HepG2 (cell line): ENCODE measurements around the gene DAAM1. TPM values are rescaled to one million over a fixed set of nuclear protein-coding genes. Genes with fewer than 3 reads are reported as not detected.
A peak's percentile ranks its signal among the peaks of the same experiment; 100 is the strongest.

Source experiments
- AGO2 ChIP-seq: fragments of 200-400 bp; formaldehyde crosslinking; optimal IDR thresholded peaks from 2 replicates; pipeline ENCODE3; 2017; ENCODE audit warnings: mild to moderate bottlenecking, low read depth, low read length, moderate library complexity
- ATF1 ChIP-seq: IDR thresholded peaks from 2 replicates; pipeline ENCODE4 v1.6.1; 2016; ENCODE audit warnings: mild to moderate bottlenecking, control low read depth
- CAMTA2 ChIP-seq: sonication (generic); formaldehyde crosslinking; IDR thresholded peaks from 2 replicates; pipeline ENCODE4 v1.4.0; 2020; ENCODE audit warnings: mild to moderate bottlenecking, missing genetic modification reagents, borderline replicate concordance
- DR1 ChIP-seq: sonication (generic); formaldehyde crosslinking; IDR thresholded peaks from 2 replicates; pipeline ENCODE4 v1.8.0; 2021; ENCODE audit warnings: mild to moderate bottlenecking, missing genetic modification reagents, inconsistent platforms
- FOXO4 ChIP-seq: sonication (generic); formaldehyde crosslinking; conservative IDR thresholded peaks from 2 replicates; pipeline ENCODE4 v1.8.1; 2023; ENCODE audit warnings: missing genetic modification reagents
- HNRNPLL ChIP-seq: fragments of 200-400 bp; formaldehyde crosslinking; IDR thresholded peaks from 2 replicates; pipeline ENCODE4 v1.6.1; 2017; ENCODE audit warnings: mild to moderate bottlenecking, low read depth, low read length; ENCODE audit not compliant: poor library complexity, severe bottlenecking
- JDP2 ChIP-seq: sonication (generic); formaldehyde crosslinking; IDR thresholded peaks from 2 replicates; pipeline ENCODE4 v1.8.1; 2022; ENCODE audit warnings: missing genetic modification reagents, borderline replicate concordance
- MAF1 ChIP-seq: sonication (generic); formaldehyde crosslinking; IDR thresholded peaks from 2 replicates; pipeline ENCODE4 v1.5.0; 2020; ENCODE audit warnings: missing genetic modification reagents, borderline replicate concordance
- MYC ChIP-seq: sonication (generic); formaldehyde crosslinking; IDR thresholded peaks from 2 replicates; pipeline ENCODE4 v1.9.0; 2021; ENCODE audit warnings: missing genetic modification reagents, borderline replicate concordance
- PRMT3 ChIP-seq: sonication (generic); formaldehyde crosslinking; IDR thresholded peaks from 2 replicates; pipeline ENCODE4 v1.8.1; 2022; ENCODE audit warnings: low read depth, mild to moderate bottlenecking, moderate library complexity, missing genetic modification reagents, borderline replicate concordance
- RAD21 ChIP-seq: fragments of 450-650 bp; formaldehyde crosslinking; IDR thresholded peaks from 2 replicates; pipeline ENCODE4 v1.5.0; 2020; ENCODE audit warnings: mild to moderate bottlenecking
- STAG1 ChIP-seq: sonication (generic); formaldehyde crosslinking; IDR thresholded peaks from 2 replicates; pipeline ENCODE4 v1.4.0; 2020; ENCODE audit warnings: missing genetic modification reagents
- TCF7 ChIP-seq: sonication (generic); IDR thresholded peaks from 2 replicates; pipeline ENCODE4 v1.6.1; 2016; ENCODE audit warnings: antibody characterized with exemption, low read depth
- ZBTB37 ChIP-seq: sonication (generic); formaldehyde crosslinking; IDR thresholded peaks from 2 replicates; pipeline ENCODE4 v1.4.0; 2020; ENCODE audit warnings: mild to moderate bottlenecking, missing genetic modification reagents
- ZKSCAN5 ChIP-seq: sonication (generic); formaldehyde crosslinking; IDR thresholded peaks from 2 replicates; pipeline ENCODE4 v1.5.1; 2020; ENCODE audit warnings: mild to moderate bottlenecking, missing genetic modification reagents
- ZNF331 ChIP-seq: sonication (generic); formaldehyde crosslinking; IDR thresholded peaks from 2 replicates; pipeline ENCODE4 v1.4.0; 2020; ENCODE audit warnings: missing genetic modification reagents
- ZNF33A ChIP-seq: sonication (generic); formaldehyde crosslinking; IDR thresholded peaks from 2 replicates; pipeline ENCODE4 v1.5.1; 2020; ENCODE audit warnings: missing genetic modification reagents, mild to moderate bottlenecking, moderate library complexity, borderline replicate concordance
- ZNF431 ChIP-seq: sonication (generic); formaldehyde crosslinking; IDR thresholded peaks from 2 replicates; pipeline ENCODE4 v1.9.0; 2022; ENCODE audit warnings: missing genetic modification reagents, low read depth, mild to moderate bottlenecking, borderline replicate concordance
- ZNF878 ChIP-seq: sonication (generic); formaldehyde crosslinking; IDR thresholded peaks from 2 replicates; pipeline ENCODE4 v1.8.1; 2023; ENCODE audit warnings: mild to moderate bottlenecking, missing genetic modification reagents, moderate library complexity
- polyA plus RNA-seq, 8 experiments: library from polyadenylated mRNA; depleted of rRNA in 3 of 8; stranded (reverse) in 7 of 8; unstranded in 1 of 8; fragments of >200 nt; fragmentation: Illumina TruSeq in 4 of 8; extraction: Trizol in 4 of 8; gene quantifications; 2 replicates each; pipeline versions ENCODE4 v1.2.1 to v1.2.3, GENCODE V29; 2011 to 2016; ENCODE audit warnings: low read depth in 4 of 8, missing spikeins in 1 of 8, mixed read lengths in 1 of 8; ENCODE audit not compliant: insufficient read depth in 1 of 8
- total RNA-seq, 5 experiments: library from RNA; depleted of rRNA; stranded (reverse); fragments of >200 nt; fragmentation: Illumina TruSeq; extraction: Trizol; gene quantifications; 2 replicates each; pipeline ENCODE4 v1.2.3, GENCODE V29; 2016; ENCODE audit warnings: low read depth in 1 of 5
- TF ChIP-seq, protein P1 (sequence below): sonication (generic); formaldehyde crosslinking; IDR thresholded peaks from 2 replicates; pipeline ENCODE4 v1.4.0; 2020; ENCODE audit warnings: missing genetic modification reagents, borderline replicate concordance
- TF ChIP-seq, protein P2 (sequence below): sonication (generic); formaldehyde crosslinking; IDR thresholded peaks from 2 replicates; pipeline ENCODE4 v1.4.0; 2020; ENCODE audit warnings: mild to moderate bottlenecking, missing genetic modification reagents
- TF ChIP-seq, protein P3 (sequence below): sonication (generic); formaldehyde crosslinking; IDR thresholded peaks from 2 replicates; pipeline ENCODE4 v1.8.0; 2022; ENCODE audit warnings: missing genetic modification reagents, mild to moderate bottlenecking, inconsistent platforms, borderline replicate concordance

Gene DAAM1
- total and polyA plus RNA-seq, 2 of the 13 experiments (the other 11 are each of a cell fraction or from before 2014, with no cell fraction given): 10.9 to 24.5 TPM

DNA sequence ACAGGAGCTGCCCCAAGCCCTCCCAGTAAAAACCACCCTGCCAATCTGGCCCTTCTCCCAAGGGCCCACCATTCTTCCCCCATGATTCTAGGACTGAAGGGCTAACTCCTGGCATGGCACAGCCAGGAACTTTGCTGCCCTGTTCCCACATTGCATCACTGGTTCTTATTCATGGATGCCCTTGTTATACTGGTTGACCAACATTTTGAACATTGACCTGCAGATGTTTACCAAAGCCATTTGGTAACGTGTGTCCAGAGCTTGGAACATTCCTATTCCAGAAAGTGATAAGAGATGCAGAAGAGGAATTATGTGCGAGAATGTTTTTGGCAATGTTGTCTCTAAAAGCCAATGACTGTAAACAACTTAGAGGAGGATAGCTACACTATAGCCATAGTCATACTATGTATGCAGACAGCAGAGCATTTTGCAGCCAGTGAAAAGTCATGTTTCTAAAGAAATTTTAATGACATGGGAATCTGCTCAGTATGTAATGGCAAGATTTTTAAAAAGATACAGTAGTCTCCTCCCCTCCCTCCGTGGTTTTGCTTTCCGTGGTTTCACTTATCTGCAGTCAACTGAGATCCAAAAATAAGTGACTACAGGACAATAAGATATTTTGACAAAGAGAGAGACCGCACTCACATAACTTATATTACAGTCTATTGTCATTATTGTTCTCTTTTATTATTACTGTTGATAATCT lies 108.8 kb downstream of the DAAM1 start (continued):
- TF ChIP-seq RAD21 (CRISPR knock-in tag) (no peak), ATF1 (CRISPR knock-in tag) (peak; percentile 38; the same call in 1 of the 2 replicates), PRMT3 (CRISPR knock-in tag) (no peak), ZKSCAN5 (CRISPR knock-in tag) (no peak), FOXO4 (CRISPR knock-in tag) (no peak), MYC (no peak), DR1 (CRISPR knock-in tag) (no peak), AGO2 (no peak), ZNF431 (CRISPR knock-in tag) (no peak), HNRNPLL (no peak), CAMTA2 (CRISPR knock-in tag) (no peak), STAG1 (CRISPR knock-in tag) (no peak), ZNF331 (CRISPR knock-in tag) (peak; percentile 86), JDP2 (no peak), ZNF878 (CRISPR knock-in tag) (no peak), TCF7 (peak; percentile 42; the same call in 1 of the 2 replicates), ZBTB37 (CRISPR knock-in tag) (peak; percentile 99), MAF1 (CRISPR knock-in tag) (no peak), ZNF33A (CRISPR knock-in tag) (no peak)
- TF ChIP-seq, protein P1, sequence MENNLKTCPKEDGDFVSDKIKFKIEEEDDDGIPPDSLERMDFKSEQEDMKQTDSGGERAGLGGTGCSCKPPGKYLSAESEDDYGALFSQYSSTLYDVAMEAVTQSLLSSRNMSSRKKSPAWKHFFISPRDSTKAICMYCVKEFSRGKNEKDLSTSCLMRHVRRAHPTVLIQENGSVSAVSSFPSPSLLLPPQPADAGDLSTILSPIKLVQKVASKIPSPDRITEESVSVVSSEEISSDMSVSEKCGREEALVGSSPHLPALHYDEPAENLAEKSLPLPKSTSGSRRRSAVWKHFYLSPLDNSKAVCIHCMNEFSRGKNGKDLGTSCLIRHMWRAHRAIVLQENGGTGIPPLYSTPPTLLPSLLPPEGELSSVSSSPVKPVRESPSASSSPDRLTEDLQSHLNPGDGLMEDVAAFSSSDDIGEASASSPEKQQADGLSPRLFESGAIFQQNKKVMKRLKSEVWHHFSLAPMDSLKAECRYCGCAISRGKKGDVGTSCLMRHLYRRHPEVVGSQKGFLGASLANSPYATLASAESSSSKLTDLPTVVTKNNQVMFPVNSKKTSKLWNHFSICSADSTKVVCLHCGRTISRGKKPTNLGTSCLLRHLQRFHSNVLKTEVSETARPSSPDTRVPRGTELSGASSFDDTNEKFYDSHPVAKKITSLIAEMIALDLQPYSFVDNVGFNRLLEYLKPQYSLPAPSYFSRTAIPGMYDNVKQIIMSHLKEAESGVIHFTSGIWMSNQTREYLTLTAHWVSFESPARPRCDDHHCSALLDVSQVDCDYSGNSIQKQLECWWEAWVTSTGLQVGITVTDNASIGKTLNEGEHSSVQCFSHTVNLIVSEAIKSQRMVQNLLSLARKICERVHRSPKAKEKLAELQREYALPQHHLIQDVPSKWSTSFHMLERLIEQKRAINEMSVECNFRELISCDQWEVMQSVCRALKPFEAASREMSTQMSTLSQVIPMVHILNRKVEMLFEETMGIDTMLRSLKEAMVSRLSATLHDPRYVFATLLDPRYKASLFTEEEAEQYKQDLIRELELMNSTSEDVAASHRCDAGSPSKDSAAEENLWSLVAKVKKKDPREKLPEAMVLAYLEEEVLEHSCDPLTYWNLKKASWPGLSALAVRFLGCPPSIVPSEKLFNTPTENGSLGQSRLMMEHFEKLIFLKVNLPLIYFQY (CRISPR knock-in tag): no peak
- TF ChIP-seq, protein P2, sequence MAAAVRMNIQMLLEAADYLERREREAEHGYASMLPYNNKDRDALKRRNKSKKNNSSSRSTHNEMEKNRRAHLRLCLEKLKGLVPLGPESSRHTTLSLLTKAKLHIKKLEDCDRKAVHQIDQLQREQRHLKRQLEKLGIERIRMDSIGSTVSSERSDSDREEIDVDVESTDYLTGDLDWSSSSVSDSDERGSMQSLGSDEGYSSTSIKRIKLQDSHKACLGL (CRISPR knock-in tag): no peak
- TF ChIP-seq, protein P3, sequence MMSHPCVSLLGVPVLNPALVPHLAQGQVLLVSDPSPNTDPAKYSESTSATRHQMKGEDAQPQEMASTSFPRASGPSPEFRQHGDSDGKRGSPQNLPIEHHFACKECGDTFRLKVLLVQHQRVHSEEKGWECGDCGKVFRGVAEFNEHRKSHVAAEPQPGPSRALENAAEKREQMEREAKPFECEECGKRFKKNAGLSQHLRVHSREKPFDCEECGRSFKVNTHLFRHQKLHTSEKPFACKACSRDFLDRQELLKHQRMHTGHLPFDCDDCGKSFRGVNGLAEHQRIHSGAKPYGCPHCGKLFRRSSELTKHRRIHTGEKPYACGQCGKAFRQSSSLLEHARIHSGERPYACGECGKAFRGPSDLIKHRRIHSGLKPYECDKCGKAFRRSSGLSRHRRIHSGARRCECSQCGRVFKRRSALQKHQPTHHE (CRISPR knock-in tag): no peak
